Heart left ventricle (tissue), 13 donors: ENCODE measurements around the gene LASP1.

Source experiments
- POLR2A ChIP-seq, 2 donors: fragments of 450-650 bp; IDR thresholded peaks; one replicate each; pipeline ENCODE4 v1.6.1; 2017; ENCODE audit warnings: antibody characterized with exemption in 2 of 2, mild to moderate bottlenecking in 2 of 2, moderate library complexity in 2 of 2
- TF ChIP-seq, protein P1 (sequence below), 12 donors: fragments of 200-600 bp; sonication (generic) in 4 of 12; IDR thresholded peaks; one replicate each; pipeline versions ENCODE4 v1.5.0 to v1.8.0; 2018 to 2022; ENCODE audit warnings: antibody characterized with exemption in 12 of 12, mild to moderate bottlenecking in 5 of 12
- donor health status: ischemic (EF 13 %, LVEDD 7.1; RV severe dilation, severe dysfunction).
- donor health status: DM: no; HTN: yes; CAD: no.
- donor health status: DM: no; HTN: no; CAD: no.
- donor health status: ischemic (EF 25% LVEDD 6.9; RV normal size, moderate dysfunction).
- donor health status: ischemic (EF 25% LVEDD 5.7; RV mildly dilated, moderate dysfunction).
- donor health status: ischemic (EF 35%, LVEDD 5.7; RV mildly dilated, moderate dysfunction).
- donor health status: nonischemic (EF 11% LVEDD 7.7; RV severe dilation, severe dysfunction).
- donor health status: DM: yes; HTN: yes; CAD: no.
- donor health status: PGD.
- donor health status: ischemic (EF 29% LVEDD 5.4; RV normal size, mild dysfunction).
- donor health status: nonischemic (EF 23%, LVEDD 6.1; RV moderate dilation, normal function).

DNA sequence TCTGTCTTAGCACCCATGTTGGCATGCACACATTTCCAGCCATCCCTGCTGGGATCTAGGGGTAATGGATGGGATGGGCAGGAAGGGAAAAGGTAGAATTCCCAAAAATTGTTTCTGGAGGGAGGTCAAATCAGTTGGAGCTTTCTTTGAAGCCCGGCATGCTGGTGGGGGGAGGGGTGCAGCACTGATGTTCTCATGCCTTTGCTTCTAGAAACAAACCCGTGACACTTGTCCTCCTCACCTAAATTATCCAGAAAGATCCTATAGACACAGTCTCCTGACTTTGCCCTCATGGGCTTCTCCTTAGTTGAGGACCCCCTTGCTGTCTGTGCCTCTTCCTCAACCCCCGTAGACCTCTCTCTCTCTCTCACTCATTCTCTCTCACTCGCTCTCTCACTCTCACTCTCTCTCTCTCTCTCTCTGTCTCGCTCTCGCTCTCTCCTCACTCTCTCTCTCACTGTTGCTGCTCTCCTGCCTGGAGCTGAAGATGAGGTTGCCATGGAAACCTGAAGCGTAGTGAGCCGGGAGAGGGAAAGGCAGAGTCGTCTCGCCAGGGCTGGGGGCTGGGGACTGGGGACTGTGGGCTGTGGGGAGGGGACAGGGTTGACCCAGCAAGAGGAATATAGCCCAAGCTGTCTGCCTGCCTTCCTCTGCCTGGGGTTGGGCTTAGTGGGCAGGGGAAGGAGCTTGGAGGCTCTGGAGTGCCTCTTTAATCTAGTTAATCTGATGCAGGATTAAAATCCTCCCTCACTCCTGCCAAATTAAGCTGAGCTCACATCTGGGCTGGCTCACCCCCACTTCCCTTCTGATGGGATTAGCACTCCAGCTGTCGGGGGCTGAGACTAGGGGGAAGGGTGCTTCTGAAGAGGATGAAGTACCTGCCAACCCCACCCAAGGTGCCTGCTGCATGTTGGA is 16.1 kb downstream of the LASP1 start:
- TF ChIP-seq, protein P1, sequence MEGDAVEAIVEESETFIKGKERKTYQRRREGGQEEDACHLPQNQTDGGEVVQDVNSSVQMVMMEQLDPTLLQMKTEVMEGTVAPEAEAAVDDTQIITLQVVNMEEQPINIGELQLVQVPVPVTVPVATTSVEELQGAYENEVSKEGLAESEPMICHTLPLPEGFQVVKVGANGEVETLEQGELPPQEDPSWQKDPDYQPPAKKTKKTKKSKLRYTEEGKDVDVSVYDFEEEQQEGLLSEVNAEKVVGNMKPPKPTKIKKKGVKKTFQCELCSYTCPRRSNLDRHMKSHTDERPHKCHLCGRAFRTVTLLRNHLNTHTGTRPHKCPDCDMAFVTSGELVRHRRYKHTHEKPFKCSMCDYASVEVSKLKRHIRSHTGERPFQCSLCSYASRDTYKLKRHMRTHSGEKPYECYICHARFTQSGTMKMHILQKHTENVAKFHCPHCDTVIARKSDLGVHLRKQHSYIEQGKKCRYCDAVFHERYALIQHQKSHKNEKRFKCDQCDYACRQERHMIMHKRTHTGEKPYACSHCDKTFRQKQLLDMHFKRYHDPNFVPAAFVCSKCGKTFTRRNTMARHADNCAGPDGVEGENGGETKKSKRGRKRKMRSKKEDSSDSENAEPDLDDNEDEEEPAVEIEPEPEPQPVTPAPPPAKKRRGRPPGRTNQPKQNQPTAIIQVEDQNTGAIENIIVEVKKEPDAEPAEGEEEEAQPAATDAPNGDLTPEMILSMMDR (IDR thresholded peaks at IDR 0.05) = no peak
- TF ChIP-seq POLR2A (IDR thresholded peaks at IDR 0.05) = no peak
